Astrocyte (in vitro differentiated cells and primary cell): ENCODE measurements around the gene ARPC2.

Experiments used
- EZH2 ChIP-seq: IDR thresholded peaks from 2 replicates; pipeline ENCODE4 v1.6.1; 2012; ENCODE audit warnings: mild to moderate bottlenecking, low read length, inconsistent platforms; ENCODE audit not compliant: insufficient read depth
- TF ChIP-seq, protein P1 (sequence below): IDR thresholded peaks from 2 replicates; pipeline ENCODE4 v1.5.1; 2011; ENCODE audit warnings: low read depth, mild to moderate bottlenecking, inconsistent platforms, low read length, moderate library complexity; ENCODE audit not compliant: insufficient read depth

DNA sequence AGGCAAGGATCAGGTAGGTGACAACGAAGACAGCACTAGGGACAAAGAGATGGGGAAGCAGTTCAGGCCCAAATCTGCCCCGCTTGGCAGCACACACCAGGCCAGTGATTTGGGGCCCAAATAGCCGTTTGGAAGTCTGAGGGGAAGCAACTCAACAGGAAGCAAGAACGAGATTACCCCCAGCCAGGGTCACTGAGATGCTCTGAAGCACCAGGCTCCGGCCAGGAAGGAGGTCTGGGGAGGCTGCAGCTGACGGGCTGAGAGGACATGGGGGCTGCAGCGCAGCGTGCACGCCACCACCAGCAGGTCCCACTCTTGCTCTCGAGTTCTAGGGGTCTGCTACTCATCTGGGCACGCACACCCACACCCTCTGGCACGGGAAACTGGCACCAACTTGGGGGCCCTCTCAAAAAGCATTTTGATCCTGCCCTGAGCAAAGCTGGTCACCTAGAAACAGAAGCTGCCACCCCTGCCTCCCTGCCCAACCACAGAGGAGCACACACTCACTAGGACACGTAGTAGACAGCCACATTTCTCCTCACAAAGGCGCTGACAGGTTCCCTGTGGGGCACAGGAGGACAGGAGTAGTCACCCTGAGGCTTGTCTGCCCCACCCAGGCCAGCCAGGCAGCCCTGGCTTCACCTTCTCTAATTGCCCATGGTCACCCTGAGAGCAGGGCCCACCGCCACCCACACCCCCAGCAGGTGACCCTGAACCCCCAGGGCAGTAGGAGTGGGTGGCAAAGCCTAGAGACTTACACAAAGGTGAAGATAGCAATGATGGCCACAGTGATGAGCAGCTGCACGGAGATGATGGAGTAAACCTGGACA, 61.8 kb downstream of the ARPC2 start:
- TF ChIP-seq, protein P1, sequence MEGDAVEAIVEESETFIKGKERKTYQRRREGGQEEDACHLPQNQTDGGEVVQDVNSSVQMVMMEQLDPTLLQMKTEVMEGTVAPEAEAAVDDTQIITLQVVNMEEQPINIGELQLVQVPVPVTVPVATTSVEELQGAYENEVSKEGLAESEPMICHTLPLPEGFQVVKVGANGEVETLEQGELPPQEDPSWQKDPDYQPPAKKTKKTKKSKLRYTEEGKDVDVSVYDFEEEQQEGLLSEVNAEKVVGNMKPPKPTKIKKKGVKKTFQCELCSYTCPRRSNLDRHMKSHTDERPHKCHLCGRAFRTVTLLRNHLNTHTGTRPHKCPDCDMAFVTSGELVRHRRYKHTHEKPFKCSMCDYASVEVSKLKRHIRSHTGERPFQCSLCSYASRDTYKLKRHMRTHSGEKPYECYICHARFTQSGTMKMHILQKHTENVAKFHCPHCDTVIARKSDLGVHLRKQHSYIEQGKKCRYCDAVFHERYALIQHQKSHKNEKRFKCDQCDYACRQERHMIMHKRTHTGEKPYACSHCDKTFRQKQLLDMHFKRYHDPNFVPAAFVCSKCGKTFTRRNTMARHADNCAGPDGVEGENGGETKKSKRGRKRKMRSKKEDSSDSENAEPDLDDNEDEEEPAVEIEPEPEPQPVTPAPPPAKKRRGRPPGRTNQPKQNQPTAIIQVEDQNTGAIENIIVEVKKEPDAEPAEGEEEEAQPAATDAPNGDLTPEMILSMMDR = no peak
- no peak for TF ChIP-seq EZH2
